ENCODE results near the gene ONECUT1. TPM values are rescaled to one million over a fixed set of nuclear protein-coding genes. Genes with fewer than 3 reads are reported as not detected.

ONECUT1 gene
- total RNA-seq, 1 donor from 2014 or later, result not detected

DNA sequence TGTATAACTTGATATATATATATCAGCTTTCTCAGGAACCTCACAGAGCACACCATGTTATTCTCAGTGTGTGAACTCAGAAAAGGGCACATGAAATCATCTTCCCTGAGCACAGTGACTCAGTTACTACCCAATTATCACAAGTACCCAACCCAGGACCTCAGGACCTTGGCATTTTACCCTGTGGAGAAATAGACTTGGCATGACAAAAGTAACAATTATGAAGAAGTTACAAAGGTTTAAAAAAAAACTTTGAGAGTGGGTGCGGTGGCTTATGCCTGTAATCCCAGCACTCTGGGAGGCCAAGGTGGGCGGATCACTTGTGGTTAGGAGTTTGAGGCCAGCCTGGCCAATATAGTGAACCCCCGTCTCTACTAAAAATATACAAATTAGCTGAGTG lies 52.4 kb downstream of the ONECUT1 start:
- DNase-seq (no peak), ATAC-seq (no peak)
- intact Hi-C loops (cut with micrococcal nuclease), result loop anchor here (2.0 to 10.0 kb wide), 2 partner anchors 113 to 481 kb away; no protein-coding TSS in a partner anchor

DNA sequence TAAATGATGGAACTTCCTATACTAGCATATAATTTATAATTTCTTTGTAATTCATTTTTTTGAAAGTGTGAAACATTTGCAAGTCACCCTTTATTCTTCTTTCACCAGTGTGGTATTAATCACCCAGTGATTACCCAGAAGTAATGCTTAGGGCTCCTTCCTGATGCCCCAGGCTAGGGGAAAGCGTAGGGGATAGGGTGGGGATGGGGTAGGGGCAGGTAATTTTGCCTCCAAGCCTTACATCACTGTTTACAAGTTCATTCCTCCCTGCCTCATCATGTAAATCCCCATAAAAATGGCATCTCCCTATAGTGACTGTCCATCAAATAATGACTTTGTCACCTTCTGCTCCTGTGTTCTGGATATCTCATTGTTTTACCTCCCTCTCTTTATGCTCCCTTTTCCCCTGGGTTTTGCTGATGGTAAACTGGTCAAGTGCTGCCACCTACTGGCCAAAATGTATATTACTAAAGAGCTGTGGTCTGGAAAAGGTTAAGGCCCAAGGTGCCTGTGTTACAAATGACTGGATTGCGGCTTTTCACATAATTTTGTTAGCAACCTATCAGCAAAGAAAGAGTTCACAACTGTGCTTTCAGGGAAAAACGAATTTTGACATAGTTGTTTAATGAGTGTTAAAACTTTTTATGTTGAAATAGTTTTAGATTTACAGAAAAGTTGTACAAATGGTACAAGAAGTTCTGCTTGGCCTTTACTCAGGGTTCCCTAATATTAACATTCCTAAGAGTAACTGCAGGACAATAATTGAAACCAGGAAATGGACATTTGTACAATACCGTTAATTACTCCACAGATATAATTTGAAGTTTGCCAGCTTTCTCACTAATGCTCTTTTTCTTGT lies 54.7 kb downstream of the ONECUT1 start:
- intact Hi-C loops (cut with micrococcal nuclease), result loop anchor here (2.0 to 10.0 kb wide), 2 partner anchors 111 to 479 kb away; no protein-coding TSS in a partner anchor
- ATAC-seq (peak; percentile 86), DNase-seq (no peak)

DNA sequence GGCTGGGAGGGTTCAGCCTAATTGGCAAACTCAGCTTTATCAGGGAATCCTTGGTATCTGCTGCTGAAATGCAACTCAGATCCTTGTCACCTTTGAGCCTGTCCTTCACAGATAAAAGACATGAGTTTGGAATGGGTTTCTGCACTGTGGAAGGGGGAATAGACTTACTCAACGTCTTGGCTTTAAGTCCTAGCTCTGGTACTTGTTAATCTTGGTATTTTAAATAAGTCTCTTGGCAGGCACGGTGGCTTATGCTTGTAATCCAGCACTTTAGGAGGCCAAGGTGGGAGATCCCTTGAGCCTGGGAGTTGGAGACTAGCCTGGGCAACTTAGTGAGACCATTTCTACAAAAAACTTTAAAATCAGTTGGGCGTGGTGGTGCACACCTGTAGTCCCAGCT lies 55.8 kb downstream of the ONECUT1 start:
- no peak for ATAC-seq
- intact Hi-C loops (cut with micrococcal nuclease), result loop anchor here (10.0 kb wide), 1 partner anchor 110 kb away; no protein-coding TSS in a partner anchor
- DNase-seq, result no peak

DNA sequence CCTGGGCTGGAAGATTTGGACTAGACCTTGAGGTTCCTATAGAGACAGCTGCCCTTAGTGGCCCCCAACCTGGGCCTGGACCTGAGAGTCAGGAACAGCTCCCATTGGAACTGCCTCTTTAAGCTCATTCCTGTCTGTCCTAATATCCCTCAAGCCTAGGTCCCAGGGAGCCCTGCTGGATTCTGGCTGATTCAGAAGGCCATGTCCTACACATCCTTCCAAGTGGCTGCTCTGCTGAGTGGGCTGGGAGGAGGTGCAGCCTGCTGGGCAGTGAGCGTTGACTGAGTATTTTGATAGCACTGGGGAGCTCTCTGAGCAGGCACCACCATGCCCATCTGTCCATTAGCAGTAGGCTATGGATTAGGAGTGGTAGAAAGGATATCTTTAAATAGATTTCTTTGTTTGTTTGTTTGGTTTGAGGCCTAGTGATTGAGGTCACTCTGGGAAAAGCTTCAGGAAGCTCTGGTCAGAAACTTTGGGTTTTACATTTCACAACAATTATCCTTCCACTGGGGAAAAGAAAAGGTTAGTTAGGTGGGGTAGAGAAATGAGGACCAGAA lies 56.4 kb downstream of the ONECUT1 start:
- intact Hi-C loops (cut with micrococcal nuclease), result loop anchor here (10.0 kb wide), 1 partner anchor 109 kb away; no protein-coding TSS in a partner anchor
- ATAC-seq (peak; percentile 27), DNase-seq (no peak)

DNA sequence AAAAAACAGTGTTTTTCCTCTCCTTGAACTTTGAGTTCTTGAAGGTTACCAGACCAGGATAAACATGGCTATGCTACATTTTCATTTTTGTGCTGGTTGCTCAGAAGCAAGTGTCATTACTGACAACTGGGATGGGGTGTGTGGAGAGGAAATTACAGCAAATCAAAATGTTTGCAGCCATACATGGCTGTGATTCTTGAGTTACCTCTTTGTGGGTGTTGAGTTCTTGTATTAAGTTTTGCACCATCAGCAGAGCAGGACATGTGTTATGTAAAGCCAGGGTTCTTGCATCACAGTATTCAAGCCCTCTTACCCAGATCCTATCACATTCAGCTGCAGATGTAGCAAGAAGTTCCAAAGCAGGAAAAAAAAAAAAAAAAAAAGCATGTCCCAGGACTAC lies 57.0 kb downstream of the ONECUT1 start:
- peak; percentile 28 for ATAC-seq
- intact Hi-C loops (cut with micrococcal nuclease), result loop anchor here (10.0 kb wide), 1 partner anchor 108 kb away; no protein-coding TSS in a partner anchor
- DNase-seq, result no peak

DNA sequence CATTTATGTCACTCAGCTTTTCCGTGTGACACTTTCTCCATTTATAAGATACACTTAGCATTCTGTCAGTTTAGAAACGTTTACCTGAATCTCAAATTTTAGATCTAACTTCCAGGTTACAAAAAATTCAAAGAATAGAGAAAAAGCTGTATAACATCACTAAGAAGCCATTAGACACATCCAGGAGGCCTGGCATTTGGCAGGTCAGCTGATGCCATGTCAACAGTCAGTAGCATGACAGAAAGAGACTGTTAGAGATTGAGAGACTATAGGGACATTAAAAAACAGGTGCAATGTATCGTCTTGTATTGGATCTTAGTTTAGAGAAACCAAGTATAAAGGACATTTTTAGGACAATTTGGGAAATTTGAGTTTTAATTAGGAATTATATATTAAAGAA lies 57.6 kb downstream of the ONECUT1 start:
- intact Hi-C loops (cut with micrococcal nuclease), result loop anchor here (10.0 kb wide), 1 partner anchor 108 kb away; no protein-coding TSS in a partner anchor
- no peak for ATAC-seq
- DNase-seq, result no peak

DNA sequence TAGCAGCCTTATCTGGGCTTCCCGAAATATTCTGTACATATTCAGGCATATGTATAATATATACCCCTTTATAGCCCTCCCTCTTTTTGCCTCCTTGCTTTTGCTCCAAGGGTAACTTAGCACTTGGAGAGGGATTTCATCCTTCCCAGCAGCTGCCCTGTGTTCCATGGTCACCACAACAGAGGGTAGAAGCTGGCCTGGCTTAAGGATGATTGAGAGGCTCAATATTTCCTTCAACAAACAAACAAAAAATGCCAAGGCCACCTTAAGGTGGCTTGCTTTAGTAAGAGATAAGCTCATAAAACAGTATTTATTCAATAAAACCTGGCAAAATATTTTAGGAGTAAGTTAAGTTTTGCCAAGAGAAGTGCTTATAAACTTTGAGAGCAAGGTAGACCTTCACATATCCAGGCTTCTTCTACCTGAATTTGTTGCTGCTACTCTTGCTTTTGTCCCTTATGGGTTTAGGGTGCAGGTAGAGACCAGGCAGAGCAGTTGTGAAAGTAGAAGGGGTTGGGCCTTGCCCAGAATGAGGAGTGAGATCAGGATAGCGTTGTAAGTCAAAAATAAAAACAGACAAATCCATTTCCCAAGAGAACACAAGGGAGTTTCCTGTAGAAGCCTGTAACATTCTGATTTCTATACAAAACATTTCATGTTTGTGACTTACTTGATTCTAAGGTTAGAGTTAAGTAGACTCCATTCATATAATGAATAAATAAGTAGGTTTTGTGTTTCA lies 58.2 kb downstream of the ONECUT1 start:
- ATAC-seq (no peak), DNase-seq (no peak)
- intact Hi-C loops (cut with micrococcal nuclease), result loop anchor here (10.0 kb wide), 1 partner anchor 107 kb away; no protein-coding TSS in a partner anchor

DNA sequence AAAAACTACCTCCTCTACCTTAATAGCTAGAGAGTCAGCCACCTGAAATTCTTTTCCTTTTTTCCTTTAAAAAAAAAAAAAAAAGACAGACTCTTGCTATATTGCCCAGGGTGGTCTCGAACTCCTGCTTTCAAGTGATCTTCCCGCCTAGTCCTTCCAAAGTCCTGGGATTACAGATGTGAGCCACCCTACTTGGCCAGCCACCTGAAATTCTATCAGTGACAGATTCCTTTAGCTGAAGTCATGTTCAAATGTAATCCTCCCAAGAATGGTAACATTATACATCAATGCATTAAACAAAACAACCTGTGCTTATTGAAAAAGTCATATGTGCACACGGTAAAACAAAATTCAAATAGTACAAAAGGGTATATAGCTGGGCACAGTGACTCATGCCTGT lies 59.1 kb downstream of the ONECUT1 start:
- no peak for ATAC-seq
- intact Hi-C loops (cut with micrococcal nuclease), result loop anchor here (10.0 kb wide), 1 partner anchor 106 kb away; no protein-coding TSS in a partner anchor
- no peak for DNase-seq

DNA sequence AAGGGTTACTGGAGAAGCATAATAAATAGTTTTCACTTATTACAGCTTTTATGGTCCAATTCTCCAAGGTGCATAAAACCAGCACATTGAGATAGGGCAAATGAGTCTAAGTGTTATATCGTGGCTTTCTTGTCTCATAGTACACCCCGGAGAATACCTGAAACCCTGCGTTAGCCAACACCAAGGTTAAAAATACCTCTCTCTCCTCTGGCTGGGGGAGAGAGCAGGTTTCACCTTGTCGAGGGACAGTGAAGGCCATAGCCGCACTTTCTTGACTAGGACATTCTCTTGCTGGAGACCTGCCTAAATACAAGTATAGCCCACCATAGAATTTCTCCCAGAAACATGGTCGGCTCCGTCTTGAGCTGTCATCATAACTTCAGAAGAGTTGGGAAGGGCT lies 59.5 kb downstream of the ONECUT1 start:
- DNase-seq (no peak), ATAC-seq (peak; percentile 61)
- intact Hi-C loops (cut with micrococcal nuclease), result loop anchor here (10.0 kb wide), 1 partner anchor 106 kb away; no protein-coding TSS in a partner anchor

DNA sequence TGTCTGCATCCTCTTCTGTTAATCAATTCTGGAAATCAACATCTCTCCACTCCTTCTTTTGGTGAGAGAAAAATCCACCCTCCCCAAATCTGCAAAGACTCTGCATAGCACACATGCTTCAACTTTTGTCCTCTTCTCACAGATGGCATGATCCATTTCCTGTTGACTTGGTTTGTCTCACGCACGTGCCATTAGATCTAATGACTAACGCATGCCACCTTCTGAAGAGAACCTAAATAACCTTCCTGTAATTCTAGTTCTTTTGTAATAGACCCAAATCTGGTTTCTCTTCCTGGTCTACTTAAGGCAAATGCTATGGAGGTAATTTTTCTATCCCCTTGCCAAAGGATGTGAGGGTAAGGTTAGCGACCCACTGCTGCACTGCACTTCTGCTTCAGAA lies 60.0 kb downstream of the ONECUT1 start:
- intact Hi-C loops (cut with micrococcal nuclease), result loop anchor here (10.0 kb wide), 1 partner anchor 105 kb away; no protein-coding TSS in a partner anchor
- no peak for DNase-seq
- ATAC-seq, result no peak

DNA sequence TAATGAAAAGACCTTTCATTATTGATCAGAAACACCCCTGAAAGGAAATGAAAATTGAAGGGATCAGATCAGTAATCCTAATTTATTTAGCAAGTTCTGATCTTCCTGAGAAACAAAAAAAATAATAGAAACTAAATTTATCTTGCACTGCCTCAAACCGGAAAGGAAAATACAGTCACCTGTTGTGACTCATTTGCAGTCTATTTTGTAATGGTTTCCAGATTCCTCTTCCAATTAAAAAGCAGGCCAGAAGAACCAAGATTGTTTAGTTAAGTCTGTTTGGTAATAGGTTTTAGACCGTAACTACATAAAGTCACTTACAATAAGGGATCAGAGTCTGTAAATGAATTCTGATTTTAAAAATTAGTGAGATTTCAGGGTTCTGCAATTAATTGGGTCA lies 61.2 kb downstream of the ONECUT1 start:
- ATAC-seq, result no peak
- no peak for DNase-seq
- intact Hi-C loops (cut with micrococcal nuclease), result no loop called here

DNA sequence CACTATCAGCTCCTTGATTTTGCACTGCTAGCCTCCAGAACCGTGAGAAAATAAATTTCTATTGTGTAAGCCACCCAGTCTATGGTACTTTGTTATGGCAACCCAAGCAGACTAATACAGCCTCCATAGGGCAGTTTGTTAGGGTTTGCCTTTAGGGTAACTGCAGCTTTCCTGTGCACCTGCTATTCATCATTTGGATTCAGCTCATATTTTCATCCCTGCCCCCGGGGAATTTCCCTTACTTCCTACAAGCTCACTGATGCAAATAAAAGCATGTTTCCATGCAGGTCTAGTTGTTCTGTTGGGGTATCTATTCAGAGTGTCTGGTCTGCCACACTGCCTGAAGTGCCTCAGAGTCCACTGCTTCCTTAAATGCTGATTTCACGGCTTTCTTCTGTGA lies 62.3 kb downstream of the ONECUT1 start:
- ATAC-seq (no peak), DNase-seq (no peak)
- intact Hi-C loops (cut with micrococcal nuclease), result no loop called here

DNA sequence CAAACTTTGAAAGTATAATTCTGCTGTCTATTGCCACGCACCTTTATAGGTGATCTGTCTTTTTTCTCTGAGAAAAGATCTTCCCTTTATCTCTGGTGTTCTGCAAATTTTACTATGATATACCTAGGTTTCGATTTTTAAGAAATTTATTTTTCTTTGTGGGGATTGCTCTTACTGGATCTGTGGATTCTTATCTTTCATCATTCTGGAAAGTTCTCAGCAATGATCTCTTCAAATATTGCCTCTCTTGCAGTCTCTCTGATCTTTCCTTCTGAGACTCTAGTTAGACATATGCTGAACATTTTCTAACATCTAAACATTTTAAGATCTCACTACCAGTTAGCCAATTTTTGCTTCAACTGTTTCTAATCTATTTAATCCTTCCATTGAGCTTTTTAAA lies 63.9 kb downstream of the ONECUT1 start:
- no peak for ATAC-seq
- DNase-seq, result no peak
- intact Hi-C loops (cut with micrococcal nuclease), result no loop called here

DNA sequence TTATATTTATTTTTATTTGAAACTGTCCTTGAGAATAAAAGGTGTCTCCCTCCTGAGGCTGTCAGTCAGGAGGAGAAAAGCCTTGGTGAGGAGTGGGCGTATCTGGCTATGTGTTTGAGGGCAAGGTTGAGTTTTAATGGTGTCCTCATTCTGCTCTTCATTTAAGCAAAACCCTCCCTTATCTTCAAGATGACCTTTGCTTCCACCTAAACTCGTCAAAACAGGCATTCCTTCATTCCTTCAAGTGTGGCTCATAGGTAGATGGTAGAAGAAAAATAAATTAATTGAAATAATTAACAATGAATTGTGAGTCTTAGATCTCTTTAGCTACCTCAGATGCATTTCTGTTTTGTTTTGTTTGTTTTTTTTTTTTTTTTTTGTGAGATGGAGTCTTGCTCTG lies 71.6 kb downstream of the ONECUT1 start:
- no peak for ATAC-seq
- intact Hi-C loops (cut with micrococcal nuclease), result no loop called here
- DNase-seq, result no peak

DNA sequence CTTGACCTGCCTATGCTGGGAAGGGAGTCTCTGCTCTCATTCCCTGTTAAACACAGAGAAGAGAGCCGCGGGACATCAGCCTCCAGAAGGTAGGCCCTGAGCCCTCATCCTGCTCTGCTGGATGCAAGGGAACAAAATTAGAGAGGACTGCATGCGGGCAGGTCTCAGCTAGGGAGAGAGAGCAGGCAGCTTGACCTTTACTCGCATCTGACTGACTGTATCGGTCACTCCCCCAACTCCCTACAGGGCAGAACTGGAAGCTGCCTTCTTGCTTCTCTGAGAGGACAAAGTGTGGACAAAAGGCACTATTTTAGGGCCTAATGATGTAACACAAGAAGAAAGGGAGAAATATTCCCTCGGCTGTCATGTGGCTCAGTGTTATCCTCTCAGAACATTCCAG lies 72.2 kb downstream of the ONECUT1 start:
- intact Hi-C loops (cut with micrococcal nuclease), result no loop called here
- ATAC-seq (no peak), DNase-seq (no peak)

DNA sequence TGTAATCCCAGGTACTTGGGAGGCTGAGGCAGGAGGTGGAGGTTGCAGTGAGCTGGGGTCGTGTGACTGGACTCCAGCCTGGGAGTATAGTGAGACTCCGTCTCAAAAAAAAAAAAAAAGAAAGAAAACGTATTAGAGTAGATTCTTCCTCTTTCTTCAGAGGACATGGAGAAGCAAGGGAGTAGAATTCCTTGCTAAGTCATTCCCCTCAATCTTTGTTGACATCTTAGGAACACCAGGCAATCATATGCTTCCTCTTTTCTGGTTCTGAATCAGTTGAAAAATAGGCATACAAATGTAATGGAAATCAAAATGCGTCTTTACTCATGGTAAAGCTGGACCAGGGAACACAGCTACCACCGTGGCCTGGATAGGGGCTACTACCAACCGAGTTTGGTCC lies 72.7 kb downstream of the ONECUT1 start:
- ATAC-seq (no peak), DNase-seq (no peak)
- intact Hi-C loops (cut with micrococcal nuclease), result no loop called here

DNA sequence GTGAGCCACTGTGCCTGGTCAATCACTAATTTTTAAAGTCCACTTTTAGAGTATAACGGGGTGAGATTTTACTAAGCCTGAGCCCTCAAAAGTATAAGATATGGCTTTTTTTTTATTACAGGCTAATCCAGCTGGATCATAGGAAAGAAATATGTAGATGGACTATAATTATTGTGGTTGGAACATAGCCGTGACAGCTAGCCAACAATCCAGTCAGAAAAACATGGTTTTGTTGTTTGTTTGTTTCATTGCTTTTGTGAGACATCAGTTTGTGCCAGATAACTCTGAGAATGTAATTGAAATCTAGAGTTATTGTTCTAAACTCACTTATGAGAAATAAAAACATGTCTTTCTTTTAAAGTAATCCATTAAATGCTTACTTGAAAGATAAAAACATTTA lies 73.6 kb downstream of the ONECUT1 start:
- no peak for ATAC-seq
- DNase-seq, result no peak
- intact Hi-C loops (cut with micrococcal nuclease), result no loop called here

DNA sequence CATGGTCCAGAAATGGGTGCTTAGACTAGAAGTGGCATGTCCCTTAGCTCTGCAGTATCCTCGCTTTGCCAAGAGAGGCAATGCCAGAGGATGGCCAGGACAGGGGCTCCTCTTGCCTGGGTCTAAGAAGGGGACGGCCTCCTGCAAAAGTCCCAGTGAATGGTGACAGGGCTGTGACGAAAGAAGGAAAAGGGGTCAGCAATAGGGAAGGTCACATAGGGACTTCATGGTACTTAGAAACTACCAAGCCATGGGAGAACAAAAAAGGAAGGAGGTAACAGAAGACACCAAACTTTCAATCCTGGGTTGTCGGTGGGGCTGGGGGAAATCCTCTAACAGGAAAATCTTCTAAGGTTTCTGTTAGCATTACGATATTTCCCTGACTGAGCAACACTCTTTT lies 74.7 kb downstream of the ONECUT1 start:
- DNase-seq, result no peak
- intact Hi-C loops (cut with micrococcal nuclease), result no loop called here
- ATAC-seq, result no peak

DNA sequence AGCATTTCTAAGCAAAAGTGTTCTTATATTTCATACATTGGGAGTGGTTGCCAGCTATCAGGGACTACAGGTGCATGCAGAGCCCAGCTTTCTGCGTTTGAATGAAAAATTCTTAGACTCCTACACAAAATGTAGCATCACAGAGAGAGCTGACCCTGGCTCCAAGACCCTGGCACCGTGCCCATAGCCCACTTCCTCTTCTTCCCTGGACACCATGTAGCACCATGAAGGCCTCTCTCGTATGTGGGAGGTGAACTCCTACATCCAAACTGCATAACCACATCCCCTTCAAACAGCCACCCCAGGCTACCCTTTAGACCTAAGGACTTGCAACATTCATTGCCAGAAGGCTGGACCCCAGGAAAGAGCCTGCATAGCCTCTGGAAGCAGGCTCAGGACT lies 75.2 kb downstream of the ONECUT1 start:
- ATAC-seq (no peak), DNase-seq (no peak)
- intact Hi-C loops (cut with micrococcal nuclease), result no loop called here
